ENCODE data around the gene SYPL2. TPM values are rescaled to one million over a fixed set of nuclear protein-coding genes. Genes with fewer than 3 reads are reported as not detected.

SYPL2 gene
- total RNA-seq (1 to 10 TPM in 6 of 7 donors, under 1 TPM in 1; 0.31 to 4.4 (median 2.4) TPM), polyA plus RNA-seq (1 to 10 TPM in 1 of 2 donors, under 1 TPM in 1; 0.81 to 5.1 TPM)
- long read RNA-seq, donor 1, partial matches to known transcripts, result 0 of 2 reads
- long read RNA-seq, donor 1, other reads (novel, unspliced or antisense), result 2 of 2 reads
- long read RNA-seq, donor 2, result 0 reads
- long read RNA-seq, donor 3, partial matches to known transcripts, result 0 of 2 reads
- long read RNA-seq, donor 3, other reads (novel, unspliced or antisense), result 2 of 2 reads

DNA sequence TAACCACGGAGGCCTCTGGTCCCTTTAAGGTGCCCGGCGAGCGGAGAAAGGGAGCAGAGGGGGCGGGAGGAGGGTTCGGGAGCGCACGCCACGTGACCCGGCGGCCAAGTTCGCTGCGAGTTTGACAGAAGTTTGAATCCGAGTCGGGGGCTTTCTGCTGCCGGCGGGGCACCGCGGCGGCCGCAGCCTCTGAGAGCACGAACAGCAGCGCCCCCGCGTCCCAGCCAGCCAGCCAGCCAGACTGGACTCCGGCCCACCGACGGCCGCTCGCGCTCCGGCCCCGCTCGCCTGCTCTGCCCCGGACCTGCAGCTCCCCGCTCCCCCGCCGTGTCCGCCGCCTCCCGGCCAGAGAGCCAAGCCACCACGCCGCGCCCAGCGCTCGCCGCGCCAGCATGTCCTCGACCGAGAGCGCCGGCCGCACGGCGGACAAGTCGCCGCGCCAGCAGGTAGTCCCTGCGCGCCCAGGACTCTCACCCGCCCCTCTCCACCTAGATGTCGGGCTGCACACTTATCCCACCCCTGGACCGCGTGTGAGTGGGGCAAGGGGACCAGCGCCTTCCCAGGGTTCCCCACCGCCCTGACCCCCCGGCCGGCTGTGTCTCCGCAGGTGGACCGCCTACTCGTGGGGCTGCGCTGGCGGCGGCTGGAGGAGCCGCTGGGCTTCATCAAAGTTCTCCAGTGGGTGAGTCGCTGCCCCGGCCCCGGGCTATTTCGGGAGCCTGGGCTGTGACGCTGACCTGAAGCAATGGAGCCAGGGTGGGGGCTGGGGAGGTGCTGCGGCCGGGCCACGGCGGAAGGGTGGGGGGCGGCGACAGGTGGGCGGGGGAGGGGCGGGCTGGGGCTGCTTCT lies at the start of gene SYPL2:
Gene SYPL2, plus strand, starts transcription at position 95 of the 849 bp plus-strand sequence. Its CDS starts 298 bp downstream, at position 393.
- DNase-seq, result peak; percentile 46 to 71 (median 57)
- Histone ChIP-seq H3K27me3 (no peaks in the 10 kb centered on the region), H3K4me1 (ENCODE audit: insufficient read depth) (no peaks in the 10 kb centered on the region), H3K27ac (peak within 1 kb of the TSS in 1 of 2 donors; percentile 34), H3K4me3 (peak within 1 kb of the TSS; percentile 70), H3K36me3 (no peaks in the 10 kb centered on the region), H3K9me3 (no peaks in the 10 kb centered on the region)
- intact Hi-C loops (cut with DNase I), result no loop called here
- TF ChIP-seq, protein P1, sequence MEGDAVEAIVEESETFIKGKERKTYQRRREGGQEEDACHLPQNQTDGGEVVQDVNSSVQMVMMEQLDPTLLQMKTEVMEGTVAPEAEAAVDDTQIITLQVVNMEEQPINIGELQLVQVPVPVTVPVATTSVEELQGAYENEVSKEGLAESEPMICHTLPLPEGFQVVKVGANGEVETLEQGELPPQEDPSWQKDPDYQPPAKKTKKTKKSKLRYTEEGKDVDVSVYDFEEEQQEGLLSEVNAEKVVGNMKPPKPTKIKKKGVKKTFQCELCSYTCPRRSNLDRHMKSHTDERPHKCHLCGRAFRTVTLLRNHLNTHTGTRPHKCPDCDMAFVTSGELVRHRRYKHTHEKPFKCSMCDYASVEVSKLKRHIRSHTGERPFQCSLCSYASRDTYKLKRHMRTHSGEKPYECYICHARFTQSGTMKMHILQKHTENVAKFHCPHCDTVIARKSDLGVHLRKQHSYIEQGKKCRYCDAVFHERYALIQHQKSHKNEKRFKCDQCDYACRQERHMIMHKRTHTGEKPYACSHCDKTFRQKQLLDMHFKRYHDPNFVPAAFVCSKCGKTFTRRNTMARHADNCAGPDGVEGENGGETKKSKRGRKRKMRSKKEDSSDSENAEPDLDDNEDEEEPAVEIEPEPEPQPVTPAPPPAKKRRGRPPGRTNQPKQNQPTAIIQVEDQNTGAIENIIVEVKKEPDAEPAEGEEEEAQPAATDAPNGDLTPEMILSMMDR (IDR thresholded peaks at IDR 0.05), result peak in 1 of 3 donors; percentile 27
- TF ChIP-seq POLR2A (IDR thresholded peaks at IDR 0.05) (peak; percentile 23), EP300 (IDR thresholded peaks at IDR 0.05) (no peak)
- WGBS, 3 donors, result 0 to 2% (median 1%) methylated on average over 28 to 88 of the region's 88 CpGs

DNA sequence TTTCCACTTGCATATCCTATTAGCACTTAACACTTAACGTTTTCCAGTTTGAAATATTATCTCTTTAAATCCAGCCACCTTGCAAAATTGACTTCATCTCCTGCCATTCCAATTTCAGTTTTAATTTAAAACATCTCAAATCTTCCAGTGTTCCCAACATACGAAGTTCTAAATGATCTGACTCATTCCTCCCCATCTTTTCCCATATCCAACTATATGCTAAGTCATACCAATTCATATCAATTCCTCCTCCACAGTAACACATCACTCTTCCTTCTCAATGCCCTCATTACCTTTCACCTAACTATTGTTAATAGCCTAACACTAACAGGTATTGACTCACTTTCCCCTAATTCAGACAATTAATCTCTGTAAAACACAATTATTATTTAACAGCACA lies 42.8 kb upstream of the SYPL2 start:
- H3K27me3 ChIP-seq, result no peaks in the 10 kb centered on the region
- 63 to 71% (median 68%) methylated on average over 2 of the region's 2 CpGs for WGBS, 3 donors
- H3K27ac ChIP-seq, result no peak overlapping the region
- intact Hi-C loops (cut with DNase I), result loop anchor here in 2 of 4 donors (10.0 kb wide), 1 partner anchor 111 kb away; the partner anchor contains the start of gene GPR61 (in 2 of the 2)
- no peak for DNase-seq
- peaks cover 3% of the 10 kb centered on the region for H3K4me1 ChIP-seq (ENCODE audit: insufficient read depth)
- no peaks in the 10 kb centered on the region for H3K36me3 ChIP-seq
- no peaks in the 10 kb centered on the region for H3K9me3 ChIP-seq
- TF ChIP-seq POLR2A (IDR thresholded peaks at IDR 0.05) (no peak), EP300 (IDR thresholded peaks at IDR 0.05) (no peak)
- TF ChIP-seq, protein P1 (IDR thresholded peaks at IDR 0.05), result no peak
- no peak overlapping the region for H3K4me3 ChIP-seq

DNA sequence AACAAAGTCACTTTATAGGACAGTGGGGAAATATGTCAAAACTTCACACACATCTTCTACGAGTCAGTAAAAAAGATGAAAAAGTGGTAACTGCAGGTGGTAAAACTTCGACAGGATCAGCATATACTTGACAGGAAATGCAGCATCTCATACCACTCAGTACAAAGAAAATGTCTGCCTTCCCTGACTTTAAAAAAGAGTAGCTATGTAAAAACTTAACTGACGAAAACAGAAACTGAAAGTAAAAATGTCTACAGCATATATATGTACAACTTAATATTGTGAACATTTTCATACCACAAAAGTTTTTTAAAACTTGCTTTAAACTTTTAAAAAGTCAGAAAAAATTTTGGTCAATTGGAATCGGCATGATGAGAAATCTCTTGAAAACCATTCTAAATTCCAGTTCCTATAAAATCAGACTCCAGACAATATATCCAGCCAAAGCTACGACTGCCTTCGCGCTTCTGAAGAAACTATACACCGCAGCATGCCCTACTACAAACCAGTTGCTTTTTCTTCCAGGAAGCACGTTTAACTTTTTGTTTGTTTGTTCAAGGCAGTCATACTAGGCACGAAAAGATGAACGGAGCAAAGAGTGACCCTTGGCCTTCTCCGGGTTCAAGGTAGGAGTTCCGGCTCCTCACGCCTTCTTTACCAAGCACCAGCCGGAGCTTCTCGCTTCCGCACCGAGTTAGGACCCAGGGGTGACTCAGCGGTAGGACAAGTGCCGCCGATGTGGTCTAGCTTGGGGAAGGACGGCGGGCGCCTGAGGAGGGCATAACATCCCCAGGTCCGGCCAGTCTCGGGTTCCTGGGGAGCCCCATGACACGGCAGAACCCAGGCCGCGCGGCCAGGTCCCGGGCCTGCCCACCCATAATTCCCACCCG lies 40.7 kb upstream of the SYPL2 start:
- intact Hi-C loops (cut with DNase I), result loop anchor here in 2 of 4 donors (10.0 kb wide), 1 partner anchor 109 kb away; the partner anchor contains the start of gene GPR61 (in 2 of the 2)
- no peaks in the 10 kb centered on the region for H3K27me3 ChIP-seq
- peaks cover 3% of the 10 kb centered on the region for H3K4me1 ChIP-seq (ENCODE audit: insufficient read depth)
- TF ChIP-seq POLR2A (IDR thresholded peaks at IDR 0.05), result no peak
- TF ChIP-seq, protein P1 (IDR thresholded peaks at IDR 0.05), result no peak
- no peak for TF ChIP-seq EP300 (IDR thresholded peaks at IDR 0.05)
- peak overlapping the region in 1 of 2 donors; percentile 45 for H3K27ac ChIP-seq
- DNase-seq, result no peak
- H3K9me3 ChIP-seq, result no peaks in the 10 kb centered on the region
- H3K36me3 ChIP-seq, result no peaks in the 10 kb centered on the region
- peak overlapping the region; percentile 74 for H3K4me3 ChIP-seq
- WGBS, 3 donors, result 1% methylated on average over 32 of the region's 32 CpGs

Measured in ovary (tissue), 10 donors.